CD4-positive, alpha-beta T cell (primary cell): ENCODE results near the gene TRMT10C. TPM values are rescaled to one million over a fixed set of nuclear protein-coding genes. Genes with fewer than 3 reads are reported as not detected.

Experiments used
- ATAC-seq: fragments of 200-7000 bp; cut with Tn5 transposase; one replicate; pipeline ENCODE4 v1.10.0; 2022; ENCODE audit warnings: mild to moderate bottlenecking; ENCODE audit not compliant: poor library complexity
- CTCF ChIA-PET: fragments of 350-600 bp; sonication (Branson Sonifier 250); formaldehyde crosslinking; loops from one replicate; lab custom pipeline; 2021; ENCODE audit warnings: antibody characterized with exemption, inconsistent platforms; lab: Charles Lee
- POLR2A ChIA-PET: fragments of 350-600 bp; sonication (Branson Sonifier 250); formaldehyde crosslinking; loops from one replicate; lab custom pipeline; 2021; ENCODE audit warnings: antibody characterized with exemption, inconsistent platforms; lab: Charles Lee
- DNase-seq, 14 experiments: peaks; one replicate each; pipeline ENCODE4 v3.0.0-alpha.2; 2013 to 2020; ENCODE audit warnings: mixed read lengths in 2 of 14
- H3K27ac ChIP-seq, 2 donors: one replicate each; pipeline versions ENCODE4 v1.5.1 to v1.7.0; 2013; ENCODE audit warnings: low read length in 2 of 2, low read depth in 1 of 2, mild to moderate bottlenecking in 1 of 2
- H3K27me3 ChIP-seq, 2 experiments: 1 replicate in 1 of 2; 2 replicates in 1 of 2; pipeline versions ENCODE4 v1.6.1 to v1.7.0; 2013; ENCODE audit warnings: low read length in 2 of 2, control low read depth in 1 of 2, mild to moderate bottlenecking in 1 of 2, moderate library complexity in 1 of 2; ENCODE audit not compliant: insufficient read depth in 2 of 2, control insufficient read depth in 1 of 2
- H3K36me3 ChIP-seq: one replicate; pipeline ENCODE4 v1.6.1; 2013; ENCODE audit warnings: low read length, control low read depth; ENCODE audit not compliant: insufficient read depth
- H3K4me1 ChIP-seq: one replicate; pipeline ENCODE4 v1.6.1; 2013; ENCODE audit warnings: low read length, control low read depth; ENCODE audit not compliant: insufficient read depth
- H3K4me3 ChIP-seq: one replicate; pipeline ENCODE4 v1.5.1; 2013; ENCODE audit warnings: mild to moderate bottlenecking, low read length, moderate library complexity
- H3K9me3 ChIP-seq, 2 experiments: 1 replicate in 1 of 2; 2 replicates in 1 of 2; pipeline versions ENCODE4 v1.6.1 to v1.7.0; 2013; ENCODE audit warnings: low read length in 2 of 2, mild to moderate bottlenecking in 2 of 2, control low read depth in 1 of 2, moderate library complexity in 1 of 2; ENCODE audit not compliant: control insufficient read depth in 1 of 2, insufficient read depth in 1 of 2
- H3K27ac Mint-ChIP-seq: one replicate; pipeline ENCODE4 v1.8.0; 2020; ENCODE audit warnings: mixed read lengths
- H3K27me3 Mint-ChIP-seq: one replicate; pipeline ENCODE4 v1.8.0; 2021; ENCODE audit warnings: mixed read lengths
- H3K36me3 Mint-ChIP-seq: one replicate; pipeline ENCODE4 v1.8.0; 2021; ENCODE audit warnings: low read depth, mixed read lengths
- H3K4me1 Mint-ChIP-seq: one replicate; pipeline ENCODE4 v1.8.0; 2021; ENCODE audit warnings: low read depth, mixed read lengths
- H3K4me3 Mint-ChIP-seq: one replicate; pipeline ENCODE4 v1.8.0; 2020; ENCODE audit warnings: mild to moderate bottlenecking, mixed read lengths
- H3K9me3 Mint-ChIP-seq: one replicate; pipeline ENCODE4 v1.8.0; 2020; ENCODE audit warnings: mixed read lengths
- CTCF ChIP-seq: fragments of 200-600 bp; IDR thresholded peaks from one replicate; pipeline ENCODE4 v1.8.0; 2022; ENCODE audit warnings: antibody characterized with exemption, mild to moderate bottlenecking
- intact Hi-C, 2 experiments: fragments of 100-400 bp; cut with DNase I in 1 of 2; cut with micrococcal nuclease in 1 of 2; formaldehyde crosslinking; loops; one replicate each; pipeline versions ENCODE4 v1.15.1 to v1.9.0; 2023 to 2025; cut with DNase I, micrococcal nuclease
- total RNA-seq, 174 experiments: library from RNA in 2 of 174; stranded (reverse) in 2 of 174; gene quantifications; one replicate each; pipeline ENCODE4 v1.2.3 and lab custom pipeline; 2021 to 2026

TRMT10C gene
- total RNA-seq, 2 experiments from 2014 or later = 49.4 to 51.2 TPM

DNA sequence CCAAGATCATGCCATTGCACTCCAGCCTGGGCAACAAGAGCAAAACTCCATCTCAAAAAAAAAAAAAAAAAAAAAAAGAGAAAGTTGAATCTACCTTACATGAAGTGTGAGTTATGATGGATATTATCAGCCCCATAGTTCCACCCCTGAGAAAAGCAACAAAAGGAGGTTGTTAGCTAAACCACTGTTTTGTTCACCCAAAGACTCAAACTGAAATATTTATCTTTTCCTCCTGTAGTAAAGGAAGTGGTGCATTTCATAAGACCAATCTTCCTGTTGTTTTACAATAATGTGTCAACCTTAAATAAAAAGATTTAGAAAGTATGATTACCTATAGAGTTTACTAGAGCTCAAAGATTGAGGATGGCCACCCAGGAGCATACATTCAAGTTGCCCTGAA is 18.7 kb upstream of the TRMT10C start:
- peak; percentile 74 for ATAC-seq
- peaks cover 41% of the 10 kb centered on the region for H3K4me1 Mint-ChIP-seq
- no peak for TF ChIP-seq CTCF
- ChIA-PET CTCF (interaction anchor here (0.6 to 3.0 kb wide), 3 partner anchors 12 to 347 kb away, joined by 3 to 10 read pairs (median 3); no protein-coding TSS in a partner anchor), POLR2A (interaction anchor here (1.0 to 3.3 kb wide), 9 partner anchors 11 to 32 kb away, joined by 3 to 39 read pairs (median 12); partner anchors contain the start of genes PCNP, SENP7 and TRMT10C)
- Histone ChIP-seq H3K36me3 (no peaks in the 10 kb centered on the region), H3K27ac (peak overlapping the region in 1 of 2 donors; percentile 35), H3K9me3 (no peaks in the 10 kb centered on the region), H3K4me1 (peaks cover 18% of the 10 kb centered on the region), H3K4me3 (no peak overlapping the region), H3K27me3 (no peaks in the 10 kb centered on the region)
- H3K27me3 Mint-ChIP-seq = no peaks in the 10 kb centered on the region
- intact Hi-C loops = no loop called here
- H3K4me3 Mint-ChIP-seq = peak overlapping the region; percentile 65
- H3K27ac Mint-ChIP-seq = peak overlapping the region; percentile 93
- H3K36me3 Mint-ChIP-seq = no peaks in the 10 kb centered on the region
- peak in 2 of 14 experiments; percentile 18 to 64 for DNase-seq
- H3K9me3 Mint-ChIP-seq = peaks cover 8% of the 10 kb centered on the region

DNA sequence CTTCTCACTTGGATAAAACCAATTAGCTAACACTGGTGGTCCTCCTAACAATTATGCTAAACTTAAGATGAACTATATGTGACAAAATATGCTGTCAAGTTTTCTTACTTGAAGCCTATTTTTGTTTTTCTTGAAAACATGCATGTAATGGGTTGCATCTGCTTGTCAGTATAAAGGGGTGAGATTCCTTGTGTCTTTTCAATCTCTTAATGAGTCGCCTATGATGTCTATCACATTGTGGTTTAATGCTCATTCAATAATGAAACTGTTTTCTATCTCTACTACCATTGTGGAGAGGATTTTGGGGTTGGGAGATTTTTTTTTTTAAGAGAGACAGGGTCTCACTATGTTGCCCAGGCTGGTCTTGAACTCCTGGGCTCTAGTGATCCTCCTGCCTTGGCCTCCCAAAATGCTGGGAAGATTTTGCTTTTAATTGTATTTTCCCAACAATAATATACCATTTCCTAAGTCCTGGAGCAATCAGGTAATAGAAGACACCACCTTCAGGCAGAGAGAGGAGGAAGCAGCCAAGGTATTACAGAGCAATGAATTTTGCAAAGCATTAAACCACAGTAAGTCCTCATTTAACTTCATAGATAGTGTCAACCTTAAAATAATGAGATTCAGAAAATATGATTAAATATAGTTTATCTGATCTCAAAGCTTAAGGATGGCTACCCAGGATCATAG is 17.4 kb upstream of the TRMT10C start:
- H3K9me3 ChIP-seq = no peaks in the 10 kb centered on the region
- no peaks in the 10 kb centered on the region for H3K36me3 ChIP-seq
- peaks cover 19% of the 10 kb centered on the region for H3K4me1 ChIP-seq
- ChIA-PET POLR2A (interaction anchor here (0.7 to 3.3 kb wide), 6 partner anchors 9 to 132 kb away, joined by 3 to 39 read pairs (median 12); partner anchors contain the start of gene PCNP), CTCF (interaction anchor here (1.2 to 3.0 kb wide), 2 partner anchors 11 to 23 kb away, joined by 3 to 10 read pairs; no protein-coding TSS in a partner anchor)
- ATAC-seq = peak; percentile 53
- no peaks in the 10 kb centered on the region for H3K27me3 ChIP-seq
- no peak overlapping the region for H3K4me3 ChIP-seq
- peak overlapping the region in 1 of 2 donors; percentile 35 for H3K27ac ChIP-seq
- peaks cover 47% of the 10 kb centered on the region for H3K4me1 Mint-ChIP-seq
- H3K27ac Mint-ChIP-seq = peak overlapping the region; percentile 93
- TF ChIP-seq CTCF = peak; percentile 50
- intact Hi-C loops = no loop called here
- peak in 1 of 14 experiments; percentile 20 for DNase-seq
- no peaks in the 10 kb centered on the region for H3K27me3 Mint-ChIP-seq
- H3K4me3 Mint-ChIP-seq = peak overlapping the region; percentile 38
- H3K9me3 Mint-ChIP-seq = peaks cover 4% of the 10 kb centered on the region
- no peaks in the 10 kb centered on the region for H3K36me3 Mint-ChIP-seq

GRCh38 chr3:101548527-101549105 is 13.1 kb upstream of the TRMT10C start:
- Histone ChIP-seq H3K27ac (no peak overlapping the region), H3K36me3 (no peaks in the 10 kb centered on the region), H3K27me3 (no peaks in the 10 kb centered on the region), H3K4me3 (no peak overlapping the region), H3K9me3 (no peaks in the 10 kb centered on the region), H3K4me1 (peaks cover 5% of the 10 kb centered on the region)
- H3K9me3 Mint-ChIP-seq = no peaks in the 10 kb centered on the region
- H3K27ac Mint-ChIP-seq = peak overlapping the region; percentile 13
- CTCF ChIA-PET = interaction anchor here (1.4 kb wide), 1 partner anchor 30 kb away, joined by 3 read pairs; no protein-coding TSS in a partner anchor
- H3K27me3 Mint-ChIP-seq = no peaks in the 10 kb centered on the region
- intact Hi-C loops = no loop called here
- H3K4me1 Mint-ChIP-seq = peaks cover 31% of the 10 kb centered on the region
- TF ChIP-seq CTCF = no peak
- ATAC-seq (no peak), DNase-seq (no peak)
- no peak overlapping the region for H3K4me3 Mint-ChIP-seq
- H3K36me3 Mint-ChIP-seq = no peaks in the 10 kb centered on the region
- POLR2A ChIA-PET = interaction anchor here (0.6 to 1.1 kb wide), 2 partner anchors 27 to 44 kb away, joined by 3 to 6 read pairs; no protein-coding TSS in a partner anchor
